Activated naive CD8-positive, alpha-beta T cell treated with anti-CD3 and anti-CD28 coated beads, Interleukin-2, amount 10 ng/mL, durations not matched to agents 7 days and 5 days (primary cell): ENCODE data around the gene BRD3OS. TPM values are rescaled to one million over a fixed set of nuclear protein-coding genes. Genes with fewer than 3 reads are reported as not detected.
"Not testable (repeated sequence)": the region's sequence is repeated elsewhere in the genome, so short reads cannot be mapped to it uniquely, and the experiment has no call there.

Experiments
- ATAC-seq: fragments of 150-1000 bp; cut with Tn5 transposase; one replicate; pipeline ENCODE4 v1.10.0; 2021; ENCODE audit warnings: low read depth, moderate library complexity
- POLR2A ChIA-PET: fragments of 350-600 bp; sonication (Branson Sonifier 250); formaldehyde crosslinking; loops from one replicate; lab custom pipeline; 2021; ENCODE audit warnings: antibody characterized with exemption; lab: Charles Lee
- DNase-seq: peaks from one replicate; pipeline ENCODE4 v3.0.0; 2021
- H3K27ac Mint-ChIP-seq: one replicate; pipeline ENCODE4 v1.8.0; 2022; ENCODE audit warnings: mild to moderate bottlenecking, mixed read lengths
- H3K27me3 Mint-ChIP-seq: one replicate; pipeline ENCODE4 v1.8.0; 2022; ENCODE audit warnings: mild to moderate bottlenecking, moderate library complexity, mixed read lengths
- H3K36me3 Mint-ChIP-seq: one replicate; pipeline ENCODE4 v1.8.0; 2021; ENCODE audit warnings: mild to moderate bottlenecking, mixed read lengths
- H3K4me1 Mint-ChIP-seq: one replicate; pipeline ENCODE4 v1.8.0; 2021; ENCODE audit warnings: mixed read lengths
- H3K4me3 Mint-ChIP-seq: one replicate; pipeline ENCODE4 v1.8.0; 2022; ENCODE audit warnings: mild to moderate bottlenecking, moderate library complexity, mixed read lengths
- H3K9me3 Mint-ChIP-seq: one replicate; pipeline ENCODE4 v1.8.0; 2021; ENCODE audit warnings: mixed read lengths
- total RNA-seq, 2 experiments: library from RNA; stranded (reverse); gene quantifications; one replicate each; pipeline ENCODE4 v1.2.3, GENCODE V29; 2021

Gene BRD3OS
- total RNA-seq, 2 experiments from 2014 or later: 14.2 to 17.0 TPM

DNA sequence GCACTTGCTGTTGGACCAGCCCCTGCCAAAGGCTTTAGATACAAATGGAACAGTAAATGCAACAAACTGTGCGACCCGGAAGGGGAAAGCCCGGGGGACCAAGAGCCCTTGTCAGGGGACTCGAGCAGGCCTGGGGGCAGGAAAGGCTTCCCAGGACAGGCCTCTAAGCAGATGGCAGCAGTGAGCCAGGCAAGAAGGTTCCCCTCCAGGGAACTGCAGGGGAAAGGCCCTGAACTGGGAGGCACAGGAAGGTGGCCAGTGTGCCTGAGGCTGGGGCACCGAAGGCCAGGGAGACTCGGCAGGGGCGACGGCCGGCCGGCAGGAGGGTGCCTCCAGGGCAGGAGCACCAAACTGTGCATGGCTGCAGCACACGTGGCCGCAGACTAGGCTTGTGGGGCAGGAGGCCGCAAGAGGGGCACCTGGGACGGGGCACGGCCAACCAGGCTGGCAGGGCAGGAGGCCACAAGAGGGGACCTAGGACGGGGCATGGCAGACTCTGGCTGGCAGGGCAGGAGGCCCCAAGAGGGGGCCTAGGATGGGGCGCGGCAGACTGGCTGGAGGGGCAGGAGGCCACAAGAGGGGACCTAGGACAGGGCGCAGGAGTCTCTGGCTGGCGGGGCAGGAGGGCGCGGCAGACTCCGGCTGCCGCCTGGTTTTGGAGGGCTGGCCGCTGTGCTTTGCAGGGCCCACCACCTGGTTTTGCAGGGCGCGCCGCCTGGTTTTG, 43.2 kb upstream of the BRD3OS start:
- DNase-seq (no peak), ATAC-seq (no peak)
- H3K36me3 Mint-ChIP-seq: no peaks in the 10 kb centered on the region
- no peak overlapping the region for H3K4me3 Mint-ChIP-seq
- no peak overlapping the region for H3K27ac Mint-ChIP-seq
- no peaks in the 10 kb centered on the region for H3K27me3 Mint-ChIP-seq
- POLR2A ChIA-PET: no interaction called here
- H3K9me3 Mint-ChIP-seq: no peaks in the 10 kb centered on the region
- H3K4me1 Mint-ChIP-seq: no peaks in the 10 kb centered on the region

DNA sequence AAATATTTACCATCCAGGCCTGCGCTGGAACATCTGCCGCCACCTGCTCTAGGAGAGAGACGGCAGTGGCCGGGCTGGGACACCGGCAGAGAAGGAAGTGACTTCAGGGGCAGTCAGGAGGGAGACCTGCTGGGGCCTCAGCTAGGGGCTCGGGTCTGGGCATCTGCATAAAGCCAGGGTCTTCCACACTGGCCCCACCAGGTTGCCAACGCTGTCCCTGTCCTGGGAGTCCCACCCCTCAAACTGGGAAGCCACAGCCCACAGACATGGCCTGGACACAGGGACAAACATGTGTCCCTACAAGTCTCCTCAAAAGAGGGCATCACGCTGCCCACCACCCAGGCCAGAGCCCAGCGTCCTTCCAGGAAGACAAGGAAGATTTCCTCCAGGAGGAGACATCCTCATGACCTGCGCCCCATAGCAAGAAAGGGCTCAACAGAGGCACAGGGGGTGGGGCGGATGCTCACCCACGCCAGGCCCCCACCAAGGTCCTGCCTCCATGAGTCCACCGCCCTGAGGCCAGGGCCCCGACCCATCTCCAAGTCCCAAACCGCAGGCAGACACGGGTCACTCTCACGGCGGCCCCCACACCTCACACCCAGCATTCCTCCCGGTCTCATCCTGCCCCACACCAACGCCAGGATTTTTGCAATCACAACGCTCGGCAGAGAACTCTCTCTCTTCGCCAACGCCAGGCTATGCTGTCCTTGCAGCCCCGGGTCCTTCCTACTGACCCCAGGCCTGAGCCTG, 42.1 kb upstream of the BRD3OS start:
- no peak overlapping the region for H3K4me3 Mint-ChIP-seq
- no peak overlapping the region for H3K27ac Mint-ChIP-seq
- ATAC-seq (no peak), DNase-seq (no peak)
- H3K4me1 Mint-ChIP-seq: no peaks in the 10 kb centered on the region
- no peaks in the 10 kb centered on the region for H3K27me3 Mint-ChIP-seq
- no peaks in the 10 kb centered on the region for H3K9me3 Mint-ChIP-seq
- POLR2A ChIA-PET: no interaction called here
- H3K36me3 Mint-ChIP-seq: no peaks in the 10 kb centered on the region

DNA sequence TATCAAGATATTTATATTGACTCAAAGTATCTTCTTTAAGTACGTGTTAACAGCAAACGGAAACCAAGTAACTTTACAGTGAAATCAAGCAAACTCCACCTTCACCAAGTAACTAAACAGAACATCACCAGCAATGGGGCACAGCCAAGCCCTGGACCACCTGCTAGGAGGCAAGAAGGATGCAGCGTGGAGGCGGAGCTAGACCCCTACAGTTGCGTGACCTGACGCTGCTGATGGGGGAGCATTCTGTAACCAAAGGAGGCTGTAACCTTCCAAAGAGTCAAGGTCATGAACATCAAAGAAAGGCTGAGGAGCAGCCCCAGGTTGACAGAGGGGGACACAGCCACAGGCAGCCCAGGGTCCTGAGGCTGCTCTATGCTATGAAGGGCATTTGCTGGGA, 39.2 kb upstream of the BRD3OS start:
- no peak overlapping the region for H3K4me3 Mint-ChIP-seq
- no peak overlapping the region for H3K27ac Mint-ChIP-seq
- DNase-seq (no peak), ATAC-seq (no peak)
- POLR2A ChIA-PET: no interaction called here
- H3K4me1 Mint-ChIP-seq: no peaks in the 10 kb centered on the region
- no peaks in the 10 kb centered on the region for H3K36me3 Mint-ChIP-seq
- H3K9me3 Mint-ChIP-seq: no peaks in the 10 kb centered on the region
- H3K27me3 Mint-ChIP-seq: peaks cover 5% of the 10 kb centered on the region

DNA sequence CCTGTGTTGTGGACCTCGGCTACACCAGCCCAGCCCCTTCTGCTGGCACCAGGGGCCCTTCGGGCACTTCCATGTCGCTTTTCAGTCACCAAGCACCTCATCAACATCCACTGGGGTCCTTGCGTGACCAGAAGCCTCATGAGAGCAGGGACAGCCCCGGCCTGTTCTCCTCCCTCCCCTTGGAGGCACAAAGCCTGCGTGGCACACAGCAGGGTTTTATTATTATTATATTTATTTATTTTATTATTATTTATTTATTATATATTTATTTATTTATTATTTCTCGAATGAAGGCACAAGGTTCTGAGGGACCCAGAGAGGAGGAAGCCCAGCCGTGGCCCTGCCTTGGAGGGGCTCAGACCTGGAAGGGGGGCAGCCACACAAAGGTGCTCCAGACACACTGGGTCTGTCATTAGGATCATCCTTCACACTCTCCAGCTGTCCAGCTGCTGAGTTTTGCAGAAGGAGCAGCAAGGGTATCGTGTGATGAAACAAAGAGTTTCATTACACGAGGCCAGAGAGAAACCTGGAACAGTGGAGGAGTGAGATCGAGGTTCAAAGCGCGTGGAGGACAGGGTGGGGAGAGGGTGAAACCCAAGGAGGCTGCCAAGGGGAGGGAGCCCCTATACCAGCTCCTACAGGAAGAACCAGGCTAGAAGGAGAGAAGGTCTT, 38.4 kb upstream of the BRD3OS start:
- H3K36me3 Mint-ChIP-seq: no peaks in the 10 kb centered on the region
- H3K9me3 Mint-ChIP-seq: no peaks in the 10 kb centered on the region
- H3K27me3 Mint-ChIP-seq: peaks cover 5% of the 10 kb centered on the region
- ATAC-seq: no peak
- H3K27ac Mint-ChIP-seq: no peak overlapping the region
- POLR2A ChIA-PET: no interaction called here
- no peak for DNase-seq
- no peak overlapping the region for H3K4me3 Mint-ChIP-seq
- no peaks in the 10 kb centered on the region for H3K4me1 Mint-ChIP-seq

DNA sequence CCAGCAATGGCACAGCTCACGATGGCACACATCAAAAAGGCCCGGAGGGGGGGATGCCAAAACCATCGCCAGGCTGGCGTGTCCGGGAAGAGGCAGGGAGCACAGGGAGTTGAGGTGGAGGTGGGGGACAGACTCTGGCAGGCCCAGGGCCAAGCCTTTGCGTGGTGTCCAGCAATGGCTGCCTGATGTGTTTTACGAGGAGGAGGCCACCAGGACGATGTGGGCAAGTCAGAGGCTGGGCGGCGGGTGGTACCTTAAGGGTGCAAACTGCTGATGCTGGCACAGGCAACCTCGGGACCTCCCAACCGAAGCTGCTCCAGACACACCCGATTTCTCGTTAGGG, 37.9 kb upstream of the BRD3OS start:
- Mint-ChIP-seq H3K27me3 (peaks cover 5% of the 10 kb centered on the region), H3K4me3 (no peak overlapping the region), H3K27ac (no peak overlapping the region), H3K4me1 (no peaks in the 10 kb centered on the region), H3K9me3 (no peaks in the 10 kb centered on the region), H3K36me3 (no peaks in the 10 kb centered on the region)
- POLR2A ChIA-PET: no interaction called here
- DNase-seq (no peak), ATAC-seq (no peak)

DNA sequence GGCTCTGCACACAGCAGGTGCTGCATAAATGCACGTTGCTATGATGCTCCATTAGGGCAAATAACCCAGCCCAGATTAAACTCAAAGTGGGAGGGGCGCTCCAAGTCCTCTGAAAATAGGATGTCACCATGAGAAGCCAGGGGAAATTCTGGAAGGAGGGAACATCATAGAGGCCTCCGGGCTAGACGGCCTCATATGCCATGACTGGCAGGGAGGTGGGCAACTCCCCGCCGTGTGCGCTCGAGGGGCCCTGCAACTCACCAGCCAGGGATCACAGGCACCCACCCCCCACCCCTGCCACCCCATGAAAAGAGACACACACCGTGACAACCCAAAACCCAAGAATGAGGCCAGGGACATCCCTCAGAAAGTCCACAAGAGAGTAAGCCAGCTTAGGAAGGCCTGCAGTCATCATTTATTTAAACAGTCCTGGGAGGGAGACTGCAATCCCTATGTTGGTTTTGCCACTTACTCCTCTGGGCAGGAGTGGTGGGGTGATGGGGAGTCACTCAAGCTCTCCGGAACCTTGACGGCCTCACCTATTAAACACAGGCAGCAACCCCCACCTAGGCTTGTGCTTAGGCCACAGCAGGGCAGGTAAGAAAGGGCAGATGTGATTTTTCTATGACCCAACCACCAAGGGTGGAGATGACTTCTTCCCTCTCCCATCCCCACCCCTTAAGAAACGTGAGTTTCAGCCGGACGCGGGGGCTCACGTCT, 37.2 kb upstream of the BRD3OS start:
- H3K4me3 Mint-ChIP-seq: no peak overlapping the region

DNA sequence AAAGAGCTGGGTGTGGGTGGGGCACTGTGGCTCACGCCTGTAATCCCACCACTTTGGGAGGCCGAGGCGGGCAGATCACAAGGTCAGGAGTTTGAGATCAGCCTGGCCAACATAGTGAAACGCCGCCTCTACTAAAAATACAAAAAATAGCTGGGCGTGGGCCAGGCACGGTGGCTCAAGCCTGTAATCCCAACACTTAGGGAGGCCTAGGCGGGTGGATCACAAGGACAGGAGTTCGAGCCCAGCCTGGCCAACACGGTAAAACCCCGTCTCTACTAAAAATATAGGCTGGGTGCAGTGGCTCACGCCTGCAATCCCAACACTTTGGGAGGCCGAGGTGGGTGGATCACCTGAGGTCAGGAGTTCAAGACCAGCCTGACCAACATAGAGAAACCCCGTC, 36.5 kb upstream of the BRD3OS start:
- not testable (repeated sequence) for H3K36me3 Mint-ChIP-seq, ATAC-seq, DNase-seq, H3K4me1 Mint-ChIP-seq, H3K9me3 Mint-ChIP-seq, H3K4me3 Mint-ChIP-seq, H3K27me3 Mint-ChIP-seq, H3K27ac Mint-ChIP-seq
- POLR2A ChIA-PET: interaction anchor here (0.7 kb wide), 1 partner anchor 128 kb away, joined by 3 read pairs; no protein-coding TSS in a partner anchor

More for the DNA sequence above, 37.2 kb upstream of the BRD3OS start:
- Mint-ChIP-seq H3K9me3 (no peaks in the 10 kb centered on the region), H3K27me3 (peaks cover 5% of the 10 kb centered on the region), H3K4me1 (no peaks in the 10 kb centered on the region), H3K36me3 (no peaks in the 10 kb centered on the region), H3K27ac (no peak overlapping the region)
- no peak for DNase-seq
- ATAC-seq: no peak
- POLR2A ChIA-PET: no interaction called here

DNA sequence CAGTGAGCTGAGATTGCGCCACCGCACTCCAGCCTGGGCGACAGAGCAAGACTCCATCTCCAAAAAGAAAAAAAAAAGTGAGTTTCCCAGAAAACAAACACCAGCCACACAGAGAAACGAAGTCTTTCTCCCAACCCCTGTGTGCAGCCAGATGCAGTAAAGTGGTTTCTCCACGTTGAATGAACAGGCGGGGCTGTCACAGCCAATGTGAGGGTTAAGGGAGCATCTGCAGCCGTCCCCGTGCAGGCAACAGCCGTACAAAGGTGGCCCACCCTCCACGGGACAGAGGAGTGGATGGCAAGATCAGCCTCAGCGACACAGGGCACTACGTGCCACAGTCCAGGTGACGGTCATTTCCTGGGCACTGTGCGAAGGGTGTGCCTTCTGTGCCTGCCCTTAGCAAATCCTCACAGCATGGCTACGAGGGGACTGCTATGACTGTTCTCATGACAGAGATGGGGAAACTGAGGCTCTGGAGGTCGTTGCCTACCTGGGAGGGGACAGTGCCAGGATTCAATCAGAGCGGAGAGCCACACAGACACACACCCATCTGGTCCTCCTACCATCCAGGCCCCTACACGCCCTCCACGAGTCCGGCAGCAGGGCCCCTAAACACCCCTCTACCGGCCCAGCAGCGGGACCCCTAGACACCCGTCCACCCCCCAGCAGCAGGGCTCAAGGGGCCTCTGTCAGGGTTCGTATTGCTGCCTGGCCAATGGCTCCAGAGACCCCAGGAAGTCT, 35.5 kb upstream of the BRD3OS start:
- POLR2A ChIA-PET: no interaction called here
- DNase-seq: no peak
- Mint-ChIP-seq H3K36me3 (no peaks in the 10 kb centered on the region), H3K9me3 (no peaks in the 10 kb centered on the region), H3K4me3 (no peak overlapping the region), H3K27me3 (peaks cover 5% of the 10 kb centered on the region), H3K27ac (no peak overlapping the region), H3K4me1 (peaks cover 1% of the 10 kb centered on the region)
- no peak for ATAC-seq

DNA sequence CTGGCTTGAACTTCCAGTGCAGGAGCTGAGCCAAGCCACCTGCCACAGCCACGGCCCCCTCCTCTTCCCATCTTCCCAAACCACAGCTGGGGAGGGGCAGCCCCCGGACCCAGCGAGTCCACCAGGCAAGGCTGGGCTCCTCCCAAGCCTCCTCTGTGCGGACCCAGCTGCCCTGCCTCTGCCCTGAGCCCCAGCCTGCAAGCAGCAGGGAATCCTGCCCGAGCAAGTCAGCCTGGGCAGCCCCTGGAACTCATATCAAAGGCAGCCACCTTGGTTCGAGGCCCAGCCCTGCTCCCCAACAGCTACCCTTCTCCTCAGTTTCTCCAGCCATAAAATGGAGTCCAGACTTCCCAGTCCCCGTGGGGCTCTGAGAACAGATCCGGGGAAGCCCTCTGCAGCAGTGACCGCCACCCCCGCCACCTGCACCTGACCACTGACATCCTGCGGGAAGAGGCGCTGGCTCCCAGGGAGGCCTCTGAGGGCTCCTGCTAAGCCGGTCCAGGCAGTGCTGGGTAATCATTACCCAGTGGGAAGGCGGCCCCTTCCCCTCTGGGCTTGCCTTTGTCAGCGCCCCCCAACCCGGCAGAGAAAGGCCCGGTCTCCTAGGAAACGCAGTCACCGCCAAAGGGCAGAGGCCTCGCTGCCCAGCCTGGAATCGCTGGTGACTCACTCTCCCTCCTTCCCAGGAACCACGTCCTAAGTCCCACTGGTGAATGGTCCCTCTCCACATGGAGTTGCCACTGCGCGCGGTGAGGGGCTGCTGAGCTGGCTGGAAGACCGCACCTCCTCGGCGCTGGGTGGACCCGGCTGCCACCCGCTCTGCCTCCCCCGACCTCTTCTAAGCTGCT, 34.7 kb upstream of the BRD3OS start:
- ATAC-seq (no peak), DNase-seq (no peak)
- Mint-ChIP-seq H3K4me3 (peak overlapping the region; percentile 22), H3K27ac (no peak overlapping the region), H3K4me1 (peaks cover 1% of the 10 kb centered on the region), H3K9me3 (no peaks in the 10 kb centered on the region), H3K27me3 (peaks cover 5% of the 10 kb centered on the region), H3K36me3 (no peaks in the 10 kb centered on the region)
- POLR2A ChIA-PET: interaction anchor here (1.1 kb wide), 1 partner anchor 35 kb away, joined by 3 read pairs; no protein-coding TSS in a partner anchor

DNA sequence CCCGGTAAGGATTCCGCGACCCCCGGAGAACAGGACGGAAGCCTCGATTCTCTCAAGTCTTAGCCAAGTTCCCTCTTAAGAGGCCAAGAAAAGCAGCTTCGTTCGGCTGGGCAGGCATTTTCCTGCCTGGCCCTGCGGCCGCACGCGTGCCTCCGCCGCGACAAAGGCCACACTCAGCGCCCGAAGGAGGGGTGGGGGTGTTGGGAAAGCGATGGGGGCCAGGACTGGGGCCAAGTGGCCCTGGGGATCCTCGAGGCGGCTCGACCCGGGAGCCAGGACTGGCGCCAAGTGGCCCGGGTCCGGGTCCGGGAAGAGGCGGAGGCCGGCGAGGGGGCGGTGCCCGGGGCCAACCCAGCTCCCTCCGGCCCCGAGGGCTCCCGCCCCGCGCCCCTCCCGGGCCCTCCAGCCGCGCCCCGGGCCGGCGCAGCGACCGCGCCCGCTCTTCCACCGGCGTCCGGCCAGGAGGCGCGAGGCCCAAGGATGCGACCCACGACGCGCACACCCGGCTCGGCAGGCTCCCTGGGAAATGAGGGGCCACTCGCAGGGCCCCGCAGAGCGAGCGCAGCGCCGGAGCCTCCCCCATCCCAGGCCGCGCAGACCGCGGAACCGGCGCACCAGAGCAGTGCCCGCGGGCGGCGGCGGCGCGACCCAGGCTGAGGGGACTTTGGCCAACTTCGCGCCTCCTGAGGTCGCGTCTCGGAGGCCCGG, 33.9 kb upstream of the BRD3OS start:
- H3K36me3 Mint-ChIP-seq: no peaks in the 10 kb centered on the region
- ATAC-seq (no peak), DNase-seq (no peak)
- POLR2A ChIA-PET: interaction anchor here (0.5 to 1.1 kb wide), 2 partner anchors 35 to 198 kb away, joined by 3 read pairs; no protein-coding TSS in a partner anchor
- no peaks in the 10 kb centered on the region for H3K9me3 Mint-ChIP-seq
- H3K4me1 Mint-ChIP-seq: peaks cover 1% of the 10 kb centered on the region
- no peak overlapping the region for H3K27ac Mint-ChIP-seq
- H3K27me3 Mint-ChIP-seq: peaks cover 5% of the 10 kb centered on the region
- peak overlapping the region; percentile 22 for H3K4me3 Mint-ChIP-seq

DNA sequence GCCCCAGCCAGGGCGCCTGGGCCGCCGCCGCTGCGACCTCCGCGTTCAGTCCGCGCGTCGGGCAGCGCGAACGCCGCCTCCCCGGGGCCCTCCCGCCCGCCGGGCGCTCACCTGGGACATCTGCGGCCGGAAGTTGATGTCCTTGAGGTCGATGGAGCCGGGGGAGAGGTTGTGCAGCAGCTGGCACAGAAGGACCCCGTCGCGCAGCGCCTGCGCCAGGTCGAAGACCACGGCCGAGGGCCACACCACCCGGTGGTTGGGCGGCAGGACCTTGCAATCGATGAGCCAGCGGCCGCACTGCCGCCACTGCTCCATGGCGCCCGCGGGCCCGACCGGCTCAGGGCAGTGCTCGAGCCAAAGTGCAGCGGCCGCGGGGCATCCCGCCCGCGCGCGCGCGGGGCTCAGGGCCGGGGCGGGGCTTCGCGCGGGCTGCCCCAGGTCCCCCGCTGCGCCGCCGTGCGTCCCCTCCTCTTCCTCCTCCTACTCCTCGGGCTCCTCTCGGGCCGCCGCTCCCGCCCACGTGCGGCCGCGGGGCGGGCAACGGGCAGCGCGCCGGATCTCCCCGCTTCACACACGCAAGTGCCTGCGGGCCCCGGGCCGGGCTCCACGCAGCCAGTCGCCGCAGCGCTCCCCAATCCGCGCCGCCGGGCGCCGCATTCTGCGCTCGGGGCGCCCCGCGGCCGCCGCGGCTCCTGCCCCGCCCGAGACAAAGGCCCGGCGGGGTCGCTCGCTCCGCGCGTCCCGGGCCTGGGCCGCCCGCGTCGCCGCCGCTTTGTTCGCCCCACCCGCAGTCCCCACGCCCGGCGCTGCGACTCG, 33.1 kb upstream of the BRD3OS start, which contains the start of gene VAV2:
TSS of gene VAV2 (minus strand) at position 361 of the 816 bp plus-strand sequence. CDS start at position 315, 46 bp downstream.
- ATAC-seq (peak; percentile 50), DNase-seq (no peak)
- H3K36me3 Mint-ChIP-seq: no peaks in the 10 kb centered on the region
- peak within 1 kb of the TSS; percentile 66 for H3K4me3 Mint-ChIP-seq
- POLR2A ChIA-PET: interaction anchor here (0.5 to 1.1 kb wide), 2 partner anchors 36 to 199 kb away, joined by 3 read pairs; no protein-coding TSS in a partner anchor
- H3K27me3 Mint-ChIP-seq: peaks cover 6% of the 10 kb centered on the region
- H3K4me1 Mint-ChIP-seq: peaks cover 1% of the 10 kb centered on the region
- H3K9me3 Mint-ChIP-seq: no peaks in the 10 kb centered on the region
- no peak within 1 kb of the TSS for H3K27ac Mint-ChIP-seq
